GM21515 (cell line): Measurements from ENCODE around the gene JAZF1.

Source experiments
- ATAC-seq: cut with Tn5 transposase; IDR thresholded peaks from one replicate; pipeline ENCODE4 v1.9.1; 2021; ENCODE audit not compliant: unreplicated experiment

JAZF1 gene

GRCh38 chr7:28180364-28181147, at the start of gene JAZF1:
Gene JAZF1, minus strand, starts transcription at chr7:28180795.
- ATAC-seq: no peak

DNA sequence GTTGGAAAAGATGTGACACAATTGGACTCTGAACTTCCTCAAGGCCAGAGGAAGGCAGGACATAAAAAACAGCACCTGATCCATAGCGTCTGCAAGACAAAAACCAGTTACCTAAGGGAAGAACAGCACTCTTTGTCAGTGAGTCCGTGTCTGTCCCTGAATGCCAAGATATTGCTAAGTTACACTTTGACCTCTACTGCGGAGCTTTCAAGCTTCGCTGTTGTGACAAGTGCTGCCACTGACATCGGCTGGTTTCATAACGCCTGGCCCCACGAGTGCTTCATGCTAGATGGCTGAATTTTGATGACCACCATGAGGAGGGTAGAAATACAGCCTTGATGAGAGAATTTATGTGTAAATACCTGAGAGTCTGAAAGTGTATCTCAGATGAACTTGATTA, 49.7 kb upstream of the JAZF1 start:
- ATAC-seq: no peak

DNA sequence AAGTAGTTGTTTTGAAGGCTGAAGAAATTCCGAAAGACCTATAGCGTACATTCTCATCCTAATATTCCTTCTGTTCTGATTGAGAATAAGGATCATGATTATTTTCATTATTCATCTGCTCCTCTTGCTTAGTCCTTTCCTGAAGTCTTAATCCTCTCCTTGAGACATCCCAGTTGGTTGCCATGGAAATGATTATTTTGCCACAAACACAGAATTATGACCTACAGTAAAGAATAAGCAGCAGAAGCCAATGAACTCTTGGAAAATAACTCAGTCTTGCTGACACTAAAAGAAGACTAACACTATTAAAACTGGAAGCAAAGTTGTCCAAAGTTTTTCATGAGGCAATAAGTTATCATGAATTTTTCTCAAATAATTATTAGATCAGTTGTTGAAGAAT, 47.8 kb upstream of the JAZF1 start:
- ATAC-seq: no peak

- ATAC-seq: no peak
Observed at GRCh38 chr7:28226003-28226402, 45.4 kb upstream of the JAZF1 start.

DNA sequence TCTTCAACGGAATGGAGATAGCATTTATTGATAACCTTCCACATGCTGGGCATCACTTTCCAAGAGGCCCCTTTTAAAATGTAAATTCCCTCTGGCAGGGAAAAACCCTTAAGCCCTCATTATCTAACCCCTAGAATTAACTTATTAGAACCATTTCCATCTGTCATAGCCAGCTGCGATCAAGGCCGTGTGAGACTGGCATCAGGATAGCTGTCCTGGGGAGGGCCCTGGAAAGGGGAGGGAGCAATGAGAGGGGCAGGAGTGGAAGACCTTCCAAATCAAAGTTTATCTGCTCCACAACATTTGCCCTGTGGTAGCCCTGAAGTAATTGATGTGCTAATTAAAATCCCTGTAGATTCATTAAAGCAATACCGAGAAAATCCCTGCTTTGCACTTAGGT, 45.0 kb upstream of the JAZF1 start:
- no peak for ATAC-seq

DNA sequence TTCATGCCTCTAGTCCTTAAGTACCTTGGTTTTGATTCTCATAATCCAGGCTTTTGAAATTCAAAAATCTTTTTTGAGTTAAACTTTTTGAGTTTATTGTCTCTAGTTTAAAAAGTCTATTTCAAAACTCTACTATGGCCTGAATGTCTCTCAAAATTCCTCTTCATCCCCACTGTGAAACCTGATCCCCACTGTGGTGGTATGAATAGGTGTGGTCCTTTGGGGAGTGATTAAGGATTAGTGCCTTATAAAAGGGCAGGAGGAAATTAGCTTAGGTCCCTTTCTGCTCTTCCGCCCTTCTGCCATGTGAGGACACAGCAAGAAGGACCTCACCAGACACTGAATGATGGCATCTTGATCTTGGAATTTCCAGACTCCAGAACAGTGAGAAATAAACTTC, 44.1 kb upstream of the JAZF1 start:
- ATAC-seq: no peak

DNA sequence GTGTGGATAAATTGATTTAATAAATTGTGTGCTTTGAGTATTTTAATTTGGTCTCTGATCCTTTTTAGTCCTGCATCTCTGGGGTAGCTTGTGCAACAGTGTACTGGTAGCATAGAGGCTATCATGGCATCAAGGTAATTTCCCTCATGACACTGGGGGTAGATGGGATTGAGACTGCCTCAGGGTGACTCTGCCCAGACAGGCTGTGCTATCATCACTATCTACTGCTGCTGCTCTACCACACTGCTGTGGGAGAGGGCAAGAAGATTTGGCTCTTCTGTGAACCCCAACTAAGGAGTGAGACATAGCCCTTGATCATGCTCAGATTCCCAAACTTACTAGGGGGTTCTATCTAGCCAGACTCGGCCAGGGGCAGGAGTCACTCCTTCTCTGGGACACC, 43.6 kb upstream of the JAZF1 start:
- no peak for ATAC-seq

DNA sequence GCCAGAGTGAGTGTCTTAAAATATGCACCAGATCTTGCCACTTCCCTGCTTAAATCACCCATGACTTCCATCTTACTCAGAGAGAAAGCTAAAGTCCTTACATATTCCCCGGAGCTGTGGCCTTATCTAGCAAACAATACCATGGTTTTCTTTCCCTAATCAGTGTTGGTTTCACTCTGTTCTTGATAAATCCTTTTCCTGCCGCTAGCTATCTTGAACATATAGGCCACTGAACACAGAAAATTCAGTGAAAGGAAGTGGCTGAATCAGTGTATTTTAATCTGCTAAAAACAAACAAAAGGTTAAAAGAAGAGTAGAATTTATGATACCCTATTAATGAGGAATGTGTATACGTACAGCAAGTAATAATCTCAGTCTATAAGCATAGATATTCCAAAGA, 42.0 kb upstream of the JAZF1 start:
- no peak for ATAC-seq

DNA sequence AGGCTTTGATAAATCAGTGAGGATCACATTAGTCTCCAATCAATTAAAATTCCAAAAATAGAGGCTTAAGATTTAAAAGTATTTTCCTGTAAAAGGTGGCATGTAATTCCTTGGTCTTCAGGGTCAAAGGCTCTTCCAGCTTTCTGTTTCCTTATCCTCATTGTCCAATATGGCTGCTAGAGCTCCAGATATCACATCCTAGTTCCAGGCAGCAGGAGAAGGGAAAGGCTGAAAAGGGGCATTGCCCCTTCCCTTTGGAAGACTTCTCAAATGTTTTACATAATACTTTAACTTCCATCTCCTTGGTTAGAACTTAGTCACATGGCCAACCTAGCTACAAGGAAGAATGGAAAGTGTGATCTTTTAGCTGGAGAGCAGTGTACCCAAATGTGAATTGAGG, 39.2 kb upstream of the JAZF1 start:
- ATAC-seq: no peak

- no peak for ATAC-seq
Observed at GRCh38 chr7:28217143-28217542, 36.5 kb upstream of the JAZF1 start.

- ATAC-seq: no peak
Observed at GRCh38 chr7:28211006-28211405, 30.4 kb upstream of the JAZF1 start.

GRCh38 chr7:28208506-28208905, 27.9 kb upstream of the JAZF1 start:
- no peak for ATAC-seq

DNA sequence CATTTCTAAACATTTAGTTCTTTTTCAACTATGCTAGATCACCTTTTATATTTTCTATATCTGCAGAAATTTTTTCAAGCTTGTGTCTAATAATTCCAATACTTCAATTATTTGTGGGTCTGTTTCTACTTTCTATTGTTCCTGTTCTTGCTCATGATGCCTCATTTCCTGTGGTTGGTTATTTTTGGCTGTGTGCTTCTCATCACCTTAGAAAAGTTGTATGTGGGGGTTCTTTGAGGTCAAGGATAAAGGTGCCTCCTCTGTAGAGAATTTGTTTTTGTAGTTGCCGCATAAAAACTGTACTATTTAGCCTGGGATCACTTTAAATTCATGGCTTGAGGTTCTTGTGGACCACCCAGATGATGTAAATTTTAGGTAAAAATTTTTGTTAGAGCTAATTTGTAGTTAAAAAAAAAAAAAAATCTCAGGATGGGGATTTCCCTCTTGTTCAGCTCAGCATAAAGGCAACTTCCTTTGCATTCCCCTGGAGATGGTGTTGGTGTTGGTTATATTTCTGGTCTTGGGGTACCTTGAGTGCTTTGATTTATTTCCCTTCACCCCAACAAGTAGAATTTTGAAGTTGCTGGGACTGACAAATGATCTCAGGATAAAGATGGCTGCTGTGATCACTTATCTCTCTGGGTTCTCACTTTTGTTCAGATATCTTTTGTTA, 27.0 kb upstream of the JAZF1 start:
- ATAC-seq: no peak

GRCh38 chr7:28205506-28205905, 24.9 kb upstream of the JAZF1 start:
- ATAC-seq: no peak

DNA sequence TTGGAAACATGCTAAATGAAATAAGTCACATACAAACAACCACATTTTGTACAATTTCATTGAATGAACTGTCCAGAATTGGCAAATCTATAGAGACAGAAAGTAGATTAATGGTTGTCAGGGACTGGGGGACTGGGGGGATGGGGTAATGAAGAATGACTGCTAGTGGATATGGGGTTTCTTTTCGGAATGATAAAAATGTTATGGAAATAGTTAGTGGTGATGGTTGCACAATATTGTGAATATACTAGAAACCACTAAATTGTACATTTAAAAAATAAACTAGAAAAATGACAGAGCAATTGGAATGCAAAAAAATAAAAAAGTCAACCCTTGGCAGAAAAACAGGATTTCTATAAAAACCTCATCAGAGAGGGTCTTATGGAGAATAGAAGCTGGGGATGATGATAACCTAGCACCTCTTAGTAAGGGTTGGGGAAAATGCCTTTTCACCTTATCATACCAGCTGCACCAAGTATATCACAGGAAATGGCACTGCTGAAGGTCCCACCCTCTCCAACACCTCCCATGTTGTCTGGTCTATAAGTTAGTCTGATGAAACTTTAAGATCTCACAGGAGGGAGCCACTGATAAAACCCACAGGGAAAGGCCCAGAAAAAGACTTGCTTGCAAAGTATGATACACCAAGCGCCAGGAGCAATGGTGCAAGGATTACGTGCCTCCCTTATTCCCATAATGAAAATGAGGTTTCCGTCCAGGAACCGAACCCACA, 23.1 kb upstream of the JAZF1 start:
- ATAC-seq: no peak

- ATAC-seq: no peak
Observed at GRCh38 chr7:28202222-28202621, 21.6 kb upstream of the JAZF1 start.

DNA sequence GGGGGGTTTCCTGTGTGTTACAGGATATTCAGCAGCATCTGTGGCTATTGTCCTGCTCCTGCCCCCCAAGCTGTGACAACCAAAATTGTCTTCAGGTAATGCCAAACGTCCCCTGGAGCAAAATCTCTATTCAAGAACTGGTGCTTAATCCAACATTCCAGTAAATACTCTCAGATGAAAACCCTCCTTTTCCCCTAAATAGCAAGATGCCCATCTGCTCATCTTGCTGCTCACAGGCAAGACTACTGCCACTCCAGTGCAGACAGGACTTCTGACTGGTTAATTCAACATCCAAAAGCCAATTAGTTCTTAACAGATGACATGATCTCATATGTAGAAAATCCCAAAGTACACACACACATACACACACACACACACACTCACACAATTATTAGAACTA, 20.5 kb upstream of the JAZF1 start:
- ATAC-seq: no peak

DNA sequence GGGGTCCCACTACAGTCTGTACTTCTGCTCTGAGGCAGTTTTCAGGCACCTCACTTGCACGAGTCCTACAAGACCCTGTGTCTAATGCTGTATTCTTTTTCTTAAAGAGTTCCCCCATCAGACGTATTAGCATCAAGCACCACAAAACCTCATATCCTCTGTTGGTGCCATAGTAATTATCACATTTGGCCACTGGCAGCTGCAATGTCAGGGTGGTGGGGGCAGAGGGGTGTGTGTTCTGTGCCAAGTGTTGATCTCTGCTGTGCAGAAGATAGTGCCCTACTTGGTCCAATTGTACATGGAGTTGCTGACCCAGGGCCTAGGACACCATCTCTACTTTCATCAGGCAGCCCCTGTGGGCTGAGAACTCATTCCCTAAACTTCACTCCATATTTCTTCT, 20.0 kb upstream of the JAZF1 start:
- no peak for ATAC-seq

DNA sequence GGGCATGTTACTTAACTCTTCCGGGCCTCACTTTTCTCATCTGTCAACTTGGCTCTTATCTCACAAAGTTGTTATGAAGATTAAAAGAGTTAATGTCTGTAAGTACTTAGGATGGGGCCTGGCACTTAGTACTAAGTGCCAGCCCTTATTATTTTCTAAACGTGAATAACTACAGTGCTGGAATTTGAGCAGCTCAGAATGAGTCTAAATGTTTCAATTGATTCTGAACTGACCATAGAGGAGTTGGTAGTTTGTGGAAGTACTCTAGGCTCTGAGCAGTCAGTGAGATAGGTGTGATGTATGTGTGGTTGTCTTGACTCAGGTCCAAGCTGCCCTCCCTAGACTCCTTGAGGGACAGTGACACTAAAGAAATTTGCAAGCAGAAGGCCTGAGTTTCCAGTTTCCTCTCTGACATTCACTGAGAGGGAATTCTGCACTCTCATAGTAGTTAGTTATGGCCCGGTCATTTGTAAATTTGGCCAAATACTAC, 18.5 kb upstream of the JAZF1 start:
- no peak for ATAC-seq

GRCh38 chr7:28195910-28196620, 15.5 kb upstream of the JAZF1 start:
- no peak for ATAC-seq
